Sigmoid colon (tissue), 7 donors: ENCODE results near the gene TOX3. TPM values are rescaled to one million over a fixed set of nuclear protein-coding genes. Genes with fewer than 3 reads are reported as not detected.

Source experiments
- DNase-seq: peaks from one replicate; pipeline ENCODE4 v3.0.0-alpha.2; 2019
- H3K27ac ChIP-seq, 4 donors: fragments of 200-600 bp; sonication (generic); one replicate each; pipeline ENCODE4 v1.5.1; 2016 to 2019; ENCODE audit warnings: mild to moderate bottlenecking in 1 of 4
- H3K27me3 ChIP-seq, 3 donors: fragments of 200-600 bp; sonication (generic); one replicate each; pipeline ENCODE4 v1.5.1; 2019; ENCODE audit warnings: mild to moderate bottlenecking in 1 of 3
- H3K36me3 ChIP-seq, 4 donors: fragments of 200-600 bp; sonication (generic); one replicate each; pipeline ENCODE4 v1.5.1; 2016 to 2019
- H3K4me1 ChIP-seq, 4 donors: fragments of 200-600 bp; sonication (generic); one replicate each; pipeline ENCODE4 v1.5.1; 2017 to 2019
- H3K4me3 ChIP-seq, 4 donors: fragments of 200-600 bp; sonication (generic); one replicate each; pipeline ENCODE4 v1.5.1; 2017 to 2019; ENCODE audit warnings: mild to moderate bottlenecking in 2 of 4, moderate library complexity in 1 of 4
- H3K9me3 ChIP-seq, 4 donors: fragments of 200-600 bp in 3 of 4; sonication (generic) in 3 of 4; one replicate each; pipeline versions ENCODE4 v1.5.1 to v1.6.1; 2013 to 2019
- EP300 ChIP-seq, 4 donors: sonication (generic); formaldehyde crosslinking; IDR thresholded peaks; one replicate each; pipeline ENCODE4 v1.6.1; 2017; ENCODE audit warnings: antibody characterized with exemption in 4 of 4
- POLR2A ChIP-seq, 2 donors: fragments of 450-650 bp; IDR thresholded peaks; one replicate each; pipeline ENCODE4 v1.6.1; 2016; ENCODE audit warnings: antibody characterized with exemption in 2 of 2, mild to moderate bottlenecking in 2 of 2, moderate library complexity in 2 of 2
- POLR2AphosphoS5 ChIP-seq, 4 donors: sonication (generic); formaldehyde crosslinking; IDR thresholded peaks; one replicate each; pipeline ENCODE4 v1.6.1; 2017; ENCODE audit warnings: antibody characterized with exemption in 4 of 4
- WGBS, 2 donors: extraction: QIAGEN DNeasy Blood & Tissue Kit; methylation state at CpG; one replicate each; pipeline ENCODE4 v1.1.7; 2013; 5-methylcytosine and 5-hydroxymethylcytosine counted together
- intact Hi-C: fragments of 100-400 bp; cut with DNase I; formaldehyde crosslinking; loops from one replicate; pipeline ENCODE4 v1.15.1; 2023
- polyA plus RNA-seq, 3 donors: library from polyadenylated mRNA; stranded (reverse); fragments of 200-250 nt; gene quantifications; one replicate each; pipeline ENCODE4 v1.2.3, GENCODE V29; 2013
- total RNA-seq, 4 donors: library from RNA; depleted of rRNA; stranded (reverse); fragments of >200 nt; gene quantifications; one replicate each; pipeline ENCODE4 v1.1.0, GENCODE V29; 2016
- TF ChIP-seq, protein P1 (sequence below), 4 experiments: fragments of 450-650 bp in 3 of 4; fragments of 200-600 bp in 1 of 4; IDR thresholded peaks; one replicate each; pipeline ENCODE4 v1.5.1; 2016 to 2019; ENCODE audit warnings: antibody characterized with exemption in 4 of 4, mild to moderate bottlenecking in 3 of 4, moderate library complexity in 2 of 4
- donor health status: healthy with polysubstance abuse.
- donor health status: Bipolar disorder and iron deficiency.
- donor health status: healthy.

TOX3 gene
- 1 to 10 TPM in 1 of 4 donors, under 1 TPM in 2, not detected in 1; 0.28 to 2.0 (median 0.71) TPM for total RNA-seq
- 10 to 100 TPM; 12.3 to 18.0 (median 17.3) TPM for polyA plus RNA-seq

DNA sequence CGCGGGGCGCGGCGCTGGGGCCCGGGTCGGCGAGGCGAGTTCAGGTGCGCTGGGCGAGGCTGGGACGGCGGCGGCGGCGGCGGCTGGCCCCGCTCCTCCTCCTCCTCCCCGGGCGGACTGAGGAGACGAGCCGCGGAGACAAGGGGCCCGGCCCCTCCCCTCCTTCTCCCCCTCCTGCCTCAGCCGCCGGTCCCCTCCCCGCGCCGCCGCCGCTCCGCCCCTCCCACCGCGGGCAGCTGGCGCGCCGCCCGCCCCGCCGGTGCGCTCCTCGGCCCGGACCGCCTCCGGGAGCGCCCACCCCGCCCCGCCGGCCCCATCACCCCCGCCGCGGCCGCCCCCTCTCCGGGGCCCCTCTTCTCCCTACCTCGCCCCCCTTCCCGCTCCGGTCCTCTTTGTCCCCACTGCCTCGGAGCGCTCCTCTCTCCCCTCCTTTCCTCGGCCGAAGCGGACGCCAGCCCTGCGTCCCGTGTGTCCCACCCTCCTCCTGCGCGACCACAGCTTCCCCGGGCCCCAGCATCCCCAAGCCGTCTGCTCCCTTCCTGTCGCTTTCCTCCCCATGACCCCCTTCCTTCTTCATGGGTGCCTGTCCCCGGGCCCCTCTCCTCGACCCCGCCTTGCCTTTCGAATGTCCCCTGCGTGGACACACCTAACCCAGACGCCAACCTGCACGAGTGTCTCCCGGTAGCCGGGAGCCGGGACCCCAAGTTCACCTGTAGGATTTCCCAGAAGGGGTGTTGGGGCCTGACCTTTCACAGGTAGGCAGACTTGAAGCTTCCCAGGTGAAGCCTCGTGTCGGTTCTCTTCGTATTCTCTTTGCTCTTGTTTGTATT, at the start of gene TOX3:
Gene TOX3, minus strand, starts transcription at position 140 of the 830 bp plus-strand sequence. CDS start 420 bp downstream, outside the sequence.
- peak within 1 kb of the TSS; percentile 31 to 50 (median 46) for H3K4me3 ChIP-seq
- peaks cover 27 to 64% (median 31%) of the 10 kb centered on the region in 3 donors for H3K27me3 ChIP-seq
- no peaks in the 10 kb centered on the region for H3K9me3 ChIP-seq
- H3K27ac ChIP-seq = peak within 1 kb of the TSS in 1 of 4 donors; percentile 48
- H3K4me1 ChIP-seq = peaks cover 0 to 22% (median 18%) of the 10 kb centered on the region in 4 donors
- WGBS, 2 donors = 2% methylated on average over 83 of the region's 83 CpGs
- DNase-seq = no peak
- TF ChIP-seq POLR2AphosphoS5 (IDR thresholded peaks at IDR 0.05) = no peak
- no peak for TF ChIP-seq EP300 (IDR thresholded peaks at IDR 0.05)
- TF ChIP-seq, protein P1, sequence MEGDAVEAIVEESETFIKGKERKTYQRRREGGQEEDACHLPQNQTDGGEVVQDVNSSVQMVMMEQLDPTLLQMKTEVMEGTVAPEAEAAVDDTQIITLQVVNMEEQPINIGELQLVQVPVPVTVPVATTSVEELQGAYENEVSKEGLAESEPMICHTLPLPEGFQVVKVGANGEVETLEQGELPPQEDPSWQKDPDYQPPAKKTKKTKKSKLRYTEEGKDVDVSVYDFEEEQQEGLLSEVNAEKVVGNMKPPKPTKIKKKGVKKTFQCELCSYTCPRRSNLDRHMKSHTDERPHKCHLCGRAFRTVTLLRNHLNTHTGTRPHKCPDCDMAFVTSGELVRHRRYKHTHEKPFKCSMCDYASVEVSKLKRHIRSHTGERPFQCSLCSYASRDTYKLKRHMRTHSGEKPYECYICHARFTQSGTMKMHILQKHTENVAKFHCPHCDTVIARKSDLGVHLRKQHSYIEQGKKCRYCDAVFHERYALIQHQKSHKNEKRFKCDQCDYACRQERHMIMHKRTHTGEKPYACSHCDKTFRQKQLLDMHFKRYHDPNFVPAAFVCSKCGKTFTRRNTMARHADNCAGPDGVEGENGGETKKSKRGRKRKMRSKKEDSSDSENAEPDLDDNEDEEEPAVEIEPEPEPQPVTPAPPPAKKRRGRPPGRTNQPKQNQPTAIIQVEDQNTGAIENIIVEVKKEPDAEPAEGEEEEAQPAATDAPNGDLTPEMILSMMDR (IDR thresholded peaks at IDR 0.05) = no peak
- TF ChIP-seq POLR2A (IDR thresholded peaks at IDR 0.05) = no peak
- no peaks in the 10 kb centered on the region for H3K36me3 ChIP-seq
- intact Hi-C loops = loop anchor here (10.0 kb wide), 1 partner anchor 162 kb away; no protein-coding TSS in a partner anchor

DNA sequence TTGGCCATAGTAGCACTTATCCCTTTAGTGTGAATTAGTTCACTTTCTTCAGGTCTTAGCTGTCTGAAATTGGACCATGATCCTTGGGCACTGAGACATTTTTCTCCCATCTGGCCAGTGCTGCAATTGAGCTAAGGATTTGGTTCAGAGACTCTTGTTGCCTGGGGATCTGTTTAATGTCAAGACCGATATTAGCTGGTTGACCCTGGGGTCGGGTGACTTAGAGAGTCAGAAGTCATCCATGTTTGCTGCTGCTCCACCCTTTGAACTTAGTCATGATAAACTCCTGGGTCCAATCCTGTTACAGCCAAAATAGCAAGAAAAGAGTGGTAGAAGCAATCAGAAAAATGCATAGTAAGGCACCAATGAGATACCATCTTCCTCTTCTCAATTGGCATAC, 45.8 kb upstream of the TOX3 start:
- Histone ChIP-seq H3K4me1 (peaks cover 0 to 12% (median 7%) of the 10 kb centered on the region in 4 donors), H3K36me3 (no peaks in the 10 kb centered on the region), H3K27ac (no peak overlapping the region), H3K4me3 (no peak overlapping the region), H3K9me3 (no peaks in the 10 kb centered on the region), H3K27me3 (no peaks in the 10 kb centered on the region)
- intact Hi-C loops = no loop called here
- 71 to 85% methylated on average over 2 of the region's 2 CpGs for WGBS, 2 donors
- TF ChIP-seq POLR2AphosphoS5 (IDR thresholded peaks at IDR 0.05) = no peak
- no peak for TF ChIP-seq POLR2A (IDR thresholded peaks at IDR 0.05)
- TF ChIP-seq EP300 (IDR thresholded peaks at IDR 0.05) = no peak
- TF ChIP-seq, protein P1 (IDR thresholded peaks at IDR 0.05) = no peak
- DNase-seq = no peak

DNA sequence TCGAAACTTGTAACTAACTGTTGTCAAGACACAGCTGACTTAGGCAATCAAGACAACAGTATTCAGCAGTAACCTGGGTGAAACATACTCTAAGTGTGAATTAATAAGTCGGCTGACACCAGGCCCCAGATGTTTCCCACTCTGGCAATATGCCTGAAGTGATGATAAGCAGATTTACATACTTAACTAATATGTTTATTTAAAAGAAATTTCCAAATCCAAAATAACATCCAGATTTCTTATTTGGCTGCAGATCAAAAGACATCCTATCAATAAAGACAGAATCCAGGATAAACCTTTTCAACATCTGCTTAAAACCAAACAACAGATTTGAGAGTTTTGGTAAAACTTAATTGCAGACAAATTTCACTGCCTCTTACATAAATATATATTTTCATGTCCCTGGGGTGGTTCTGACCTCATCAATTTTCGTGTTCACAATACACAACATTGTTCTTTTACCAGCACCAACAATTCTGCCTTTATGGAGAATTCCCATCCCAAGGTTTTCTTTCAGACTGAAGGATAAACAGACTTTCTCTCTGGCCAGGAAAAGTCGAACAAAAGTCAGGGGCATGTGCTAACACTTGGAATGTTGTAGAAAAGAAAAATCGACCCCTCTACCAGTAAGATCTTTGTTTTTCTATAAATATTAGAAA, 45.1 kb upstream of the TOX3 start:
- Histone ChIP-seq H3K27ac (no peak overlapping the region), H3K4me3 (no peak overlapping the region), H3K27me3 (no peaks in the 10 kb centered on the region), H3K4me1 (peaks cover 0 to 6% (median 3%) of the 10 kb centered on the region in 4 donors), H3K9me3 (no peaks in the 10 kb centered on the region), H3K36me3 (no peaks in the 10 kb centered on the region)
- intact Hi-C loops = no loop called here
- DNase-seq = no peak
- 51 to 72% methylated on average over 5 of the region's 5 CpGs for WGBS, 2 donors
- TF ChIP-seq, protein P1 (IDR thresholded peaks at IDR 0.05) = no peak
- TF ChIP-seq POLR2AphosphoS5 (IDR thresholded peaks at IDR 0.05) (no peak), POLR2A (IDR thresholded peaks at IDR 0.05) (no peak), EP300 (IDR thresholded peaks at IDR 0.05) (no peak)

DNA sequence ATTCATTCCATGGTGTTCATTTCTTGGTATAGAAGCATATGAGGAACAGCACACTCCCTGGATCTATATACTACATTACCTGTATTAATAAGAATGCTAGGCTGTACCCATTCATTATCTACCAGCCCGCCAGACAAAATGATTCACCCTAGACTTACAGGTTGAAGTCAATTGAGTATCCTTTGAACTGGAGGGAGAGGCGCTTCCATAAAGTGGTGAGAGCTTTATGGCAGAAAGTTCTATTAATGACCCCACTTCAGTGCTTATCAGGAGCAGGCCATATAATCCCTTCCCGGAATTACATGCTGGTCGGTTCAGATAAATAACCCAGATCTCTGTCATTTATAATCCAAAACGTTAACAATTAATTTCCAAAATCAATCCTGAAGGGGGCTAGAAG, 44.5 kb upstream of the TOX3 start:
- Histone ChIP-seq H3K4me1 (no peaks in the 10 kb centered on the region), H3K9me3 (no peaks in the 10 kb centered on the region), H3K27me3 (no peaks in the 10 kb centered on the region), H3K27ac (no peak overlapping the region), H3K36me3 (no peaks in the 10 kb centered on the region), H3K4me3 (no peak overlapping the region)
- intact Hi-C loops = no loop called here
- TF ChIP-seq POLR2A (IDR thresholded peaks at IDR 0.05) (no peak), EP300 (IDR thresholded peaks at IDR 0.05) (no peak), POLR2AphosphoS5 (IDR thresholded peaks at IDR 0.05) (no peak)
- TF ChIP-seq, protein P1 (IDR thresholded peaks at IDR 0.05) = no peak
- no peak for DNase-seq
- WGBS, 2 donors = 69 to 85% methylated on average over 5 of the region's 5 CpGs
